ENCODE measurements around the gene BSND.

BSND gene

GRCh38 chr1:55049271-55049913 lies 50.7 kb downstream of the BSND start:
- no peak for DNase-seq

- no peak for DNase-seq
These were observed 51.2 kb downstream of the BSND start for GRCh38 chr1:55049914-55050278.

GRCh38 chr1:55050283-55050682 lies 51.5 kb downstream of the BSND start:
- DNase-seq = no peak

GRCh38 chr1:55051169-55051568 lies 52.4 kb downstream of the BSND start:
- no peak for DNase-seq

- DNase-seq = no peak
These were observed 52.9 kb downstream of the BSND start for GRCh38 chr1:55051621-55052020.

GRCh38 chr1:55052221-55053142 lies 53.7 kb downstream of the BSND start:
- no peak for DNase-seq

GRCh38 chr1:55053265-55053954 lies 54.7 kb downstream of the BSND start:
- DNase-seq = peak; percentile 47

GRCh38 chr1:55054396-55054795 lies 55.7 kb downstream of the BSND start:
- DNase-seq = peak; percentile 29

GRCh38 chr1:55055084-55055882 lies 56.5 kb downstream of the BSND start:
- peak; percentile 58 for DNase-seq

GRCh38 chr1:55055951-55056631 lies 57.4 kb downstream of the BSND start:
- peak; percentile 49 for DNase-seq

- peak; percentile 50 for DNase-seq
These were observed 57.9 kb downstream of the BSND start for GRCh38 chr1:55056632-55056992.

GRCh38 chr1:55057270-55057955 lies 58.7 kb downstream of the BSND start:
- peak; percentile 48 for DNase-seq

GRCh38 chr1:55057956-55058298 lies 59.2 kb downstream of the BSND start:
- peak; percentile 51 for DNase-seq

GRCh38 chr1:55059302-55060132 lies 60.8 kb downstream of the BSND start:
- peak; percentile 45 for DNase-seq

GRCh38 chr1:55060133-55060999 lies 61.6 kb downstream of the BSND start:
- peak; percentile 38 for DNase-seq

- DNase-seq = peak; percentile 47
These were observed 62.4 kb downstream of the BSND start for GRCh38 chr1:55061000-55061705.
